Suprapubic skin (tissue), 4 donors: ENCODE measurements around the gene SCAMP5. TPM values are rescaled to one million over a fixed set of nuclear protein-coding genes. Genes with fewer than 3 reads are reported as not detected.

ENCODE experiments used
- DNase-seq, 2 donors: peaks; one replicate each; pipeline ENCODE4 v3.0.0-alpha.2; 2019; ENCODE audit warnings: low spot score in 2 of 2
- H3K27ac ChIP-seq: fragments of 200-600 bp; sonication (generic); one replicate; pipeline ENCODE4 v1.5.1; 2019
- H3K27me3 ChIP-seq: fragments of 200-600 bp; sonication (generic); one replicate; pipeline ENCODE4 v1.5.1; 2019
- H3K36me3 ChIP-seq: fragments of 200-600 bp; sonication (generic); one replicate; pipeline ENCODE4 v1.5.1; 2019
- H3K4me1 ChIP-seq: fragments of 200-600 bp; sonication (generic); one replicate; pipeline ENCODE4 v1.5.1; 2019
- H3K4me3 ChIP-seq: fragments of 200-600 bp; sonication (generic); one replicate; pipeline ENCODE4 v1.5.1; 2019; ENCODE audit warnings: mild to moderate bottlenecking
- H3K9me3 ChIP-seq: fragments of 200-600 bp; sonication (generic); one replicate; pipeline ENCODE4 v1.5.1; 2019
- EP300 ChIP-seq: sonication (generic); formaldehyde crosslinking; IDR thresholded peaks from one replicate; pipeline ENCODE4 v1.6.1; 2017; ENCODE audit warnings: antibody characterized with exemption
- POLR2A ChIP-seq, 2 donors: fragments of 450-650 bp; IDR thresholded peaks; one replicate each; pipeline ENCODE4 v1.6.1; 2017; ENCODE audit warnings: antibody characterized with exemption in 2 of 2, mild to moderate bottlenecking in 2 of 2, moderate library complexity in 2 of 2
- POLR2AphosphoS5 ChIP-seq, 3 donors: sonication (generic); formaldehyde crosslinking; IDR thresholded peaks; one replicate each; pipeline ENCODE4 v1.6.1; 2017; ENCODE audit warnings: antibody characterized with exemption in 3 of 3
- WGBS: methylation state at CpG from one replicate; pipeline ENCODE4 v1.1.5; 2018; 5-methylcytosine and 5-hydroxymethylcytosine counted together
- total RNA-seq, 4 donors: library from RNA; depleted of rRNA; stranded (reverse); fragments of >200 nt; gene quantifications; one replicate each; pipeline ENCODE4 v1.1.0, GENCODE V29; 2016
- TF ChIP-seq, protein P1 (sequence below), 2 donors: fragments of 200-600 bp in 1 of 2; fragments of 450-650 bp in 1 of 2; sonication (generic) in 1 of 2; IDR thresholded peaks; one replicate each; pipeline ENCODE4 v1.5.1; 2016 to 2019; ENCODE audit warnings: antibody characterized with exemption in 2 of 2, mild to moderate bottlenecking in 1 of 2, moderate library complexity in 1 of 2

The SCAMP5 gene
- total RNA-seq, 4 donors from 2014 or later = 0.53 to 4.5 (median 2.7) TPM

DNA sequence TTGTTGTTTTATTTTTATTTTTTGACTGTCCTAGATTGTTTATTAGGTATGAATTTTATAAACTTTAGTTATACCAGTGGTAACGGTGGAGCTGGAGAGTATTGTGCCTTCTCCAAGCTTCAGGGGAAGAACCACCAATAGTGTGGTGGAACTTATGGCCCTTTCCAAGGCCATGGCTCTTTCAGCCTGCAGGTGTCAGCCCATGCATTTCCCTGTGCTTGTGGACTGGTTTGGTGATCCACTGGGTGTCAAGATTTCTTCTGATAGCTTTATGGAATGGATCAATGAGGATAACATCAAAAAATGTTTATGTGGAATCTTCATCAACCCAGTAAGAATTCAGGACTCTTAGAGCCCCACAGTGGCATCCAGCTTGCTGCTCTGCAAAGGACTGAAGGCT lies 19.2 kb upstream of the SCAMP5 start:
- TF ChIP-seq, protein P1, sequence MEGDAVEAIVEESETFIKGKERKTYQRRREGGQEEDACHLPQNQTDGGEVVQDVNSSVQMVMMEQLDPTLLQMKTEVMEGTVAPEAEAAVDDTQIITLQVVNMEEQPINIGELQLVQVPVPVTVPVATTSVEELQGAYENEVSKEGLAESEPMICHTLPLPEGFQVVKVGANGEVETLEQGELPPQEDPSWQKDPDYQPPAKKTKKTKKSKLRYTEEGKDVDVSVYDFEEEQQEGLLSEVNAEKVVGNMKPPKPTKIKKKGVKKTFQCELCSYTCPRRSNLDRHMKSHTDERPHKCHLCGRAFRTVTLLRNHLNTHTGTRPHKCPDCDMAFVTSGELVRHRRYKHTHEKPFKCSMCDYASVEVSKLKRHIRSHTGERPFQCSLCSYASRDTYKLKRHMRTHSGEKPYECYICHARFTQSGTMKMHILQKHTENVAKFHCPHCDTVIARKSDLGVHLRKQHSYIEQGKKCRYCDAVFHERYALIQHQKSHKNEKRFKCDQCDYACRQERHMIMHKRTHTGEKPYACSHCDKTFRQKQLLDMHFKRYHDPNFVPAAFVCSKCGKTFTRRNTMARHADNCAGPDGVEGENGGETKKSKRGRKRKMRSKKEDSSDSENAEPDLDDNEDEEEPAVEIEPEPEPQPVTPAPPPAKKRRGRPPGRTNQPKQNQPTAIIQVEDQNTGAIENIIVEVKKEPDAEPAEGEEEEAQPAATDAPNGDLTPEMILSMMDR (IDR thresholded peaks at IDR 0.05) = no peak
- TF ChIP-seq EP300 (no peak), POLR2AphosphoS5 (IDR thresholded peaks at IDR 0.05) (no peak), POLR2A (IDR thresholded peaks at IDR 0.05) (no peak)
- Histone ChIP-seq H3K9me3 (no peaks in the 10 kb centered on the region), H3K4me1 (no peaks in the 10 kb centered on the region), H3K36me3 (no peaks in the 10 kb centered on the region), H3K4me3 (no peak overlapping the region), H3K27ac (no peak overlapping the region), H3K27me3 (no peaks in the 10 kb centered on the region)
- no peak for DNase-seq
- 76% methylated on average over 1 of the region's 1 CpG for WGBS

DNA sequence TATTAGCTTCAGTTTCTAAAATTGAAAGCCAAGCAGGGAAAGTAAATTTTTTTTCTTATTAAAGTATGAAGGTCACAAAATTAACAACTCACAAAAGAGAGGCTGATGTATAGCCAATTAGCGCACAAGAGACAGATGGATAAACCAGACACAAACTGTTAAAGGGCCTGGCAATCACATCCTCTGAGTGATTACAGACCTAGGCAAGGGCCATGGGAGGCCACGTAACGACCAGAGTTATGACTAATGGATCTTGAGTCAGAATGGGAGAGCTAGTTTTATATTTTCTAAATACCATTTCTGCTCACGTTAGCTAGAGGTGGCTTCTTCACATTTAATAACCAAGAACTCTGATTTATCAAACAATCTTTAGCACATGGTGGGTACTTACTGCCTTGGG lies 17.8 kb upstream of the SCAMP5 start:
- no peaks in the 10 kb centered on the region for H3K9me3 ChIP-seq
- no peak for DNase-seq
- WGBS = 56% methylated on average over 4 of the region's 4 CpGs
- H3K4me1 ChIP-seq = no peaks in the 10 kb centered on the region
- no peaks in the 10 kb centered on the region for H3K36me3 ChIP-seq
- no peak overlapping the region for H3K4me3 ChIP-seq
- H3K27ac ChIP-seq = no peak overlapping the region
- TF ChIP-seq, protein P1 (IDR thresholded peaks at IDR 0.05) = no peak
- no peak for TF ChIP-seq POLR2AphosphoS5 (IDR thresholded peaks at IDR 0.05)
- no peak for TF ChIP-seq POLR2A (IDR thresholded peaks at IDR 0.05)
- TF ChIP-seq EP300 = no peak
- no peaks in the 10 kb centered on the region for H3K27me3 ChIP-seq

DNA sequence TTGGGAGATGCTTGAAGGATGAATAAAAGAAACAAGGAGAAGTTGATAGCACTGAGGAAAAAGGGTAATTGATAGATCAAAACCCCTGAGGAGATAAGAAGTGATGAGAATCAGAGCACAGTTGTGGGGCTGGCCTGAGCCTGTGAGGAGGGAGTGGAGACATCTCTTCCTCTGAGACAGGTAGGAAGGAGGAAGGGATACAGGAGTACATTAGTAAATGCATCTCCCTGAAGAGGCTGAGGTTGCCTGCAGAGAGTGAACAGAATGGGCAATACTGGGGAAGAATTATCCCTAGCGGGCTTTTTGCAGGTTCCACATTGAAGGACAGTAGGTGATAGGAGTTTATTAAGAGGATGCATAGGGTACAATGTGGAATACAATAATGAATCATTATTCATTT lies 17.3 kb upstream of the SCAMP5 start:
- H3K4me1 ChIP-seq = no peaks in the 10 kb centered on the region
- TF ChIP-seq POLR2A (IDR thresholded peaks at IDR 0.05) (no peak), POLR2AphosphoS5 (IDR thresholded peaks at IDR 0.05) (no peak), EP300 (no peak)
- TF ChIP-seq, protein P1 (IDR thresholded peaks at IDR 0.05) = no peak
- no peaks in the 10 kb centered on the region for H3K36me3 ChIP-seq
- 90% methylated on average over 1 of the region's 1 CpG for WGBS
- DNase-seq = no peak
- no peak overlapping the region for H3K27ac ChIP-seq
- no peaks in the 10 kb centered on the region for H3K27me3 ChIP-seq
- no peak overlapping the region for H3K4me3 ChIP-seq
- no peaks in the 10 kb centered on the region for H3K9me3 ChIP-seq

DNA sequence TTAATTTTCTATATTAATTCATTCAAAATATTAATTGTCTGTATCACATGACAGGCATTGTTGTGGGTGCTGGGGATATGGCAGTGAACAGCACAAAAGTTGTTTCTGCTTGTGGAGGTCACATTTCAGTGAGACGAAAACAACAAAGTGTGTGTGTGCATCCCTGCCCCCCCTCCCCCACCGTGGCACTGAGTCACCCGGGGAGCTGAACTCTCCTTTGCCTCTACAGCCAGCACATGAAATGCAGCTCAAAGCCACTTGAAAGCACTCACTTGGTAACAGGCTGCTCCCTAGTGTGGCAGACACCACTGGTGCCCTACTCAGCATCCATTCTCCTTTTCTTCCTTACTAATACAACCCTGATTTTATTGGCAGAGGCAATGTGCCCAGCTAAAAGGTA lies 16.9 kb upstream of the SCAMP5 start:
- H3K36me3 ChIP-seq = no peaks in the 10 kb centered on the region
- no peaks in the 10 kb centered on the region for H3K27me3 ChIP-seq
- H3K9me3 ChIP-seq = no peaks in the 10 kb centered on the region
- no peak overlapping the region for H3K4me3 ChIP-seq
- DNase-seq = no peak
- TF ChIP-seq, protein P1 (IDR thresholded peaks at IDR 0.05) = no peak
- TF ChIP-seq POLR2A (IDR thresholded peaks at IDR 0.05) (no peak), POLR2AphosphoS5 (IDR thresholded peaks at IDR 0.05) (no peak), EP300 (no peak)
- no peaks in the 10 kb centered on the region for H3K4me1 ChIP-seq
- 31% methylated on average over 3 of the region's 3 CpGs for WGBS
- no peak overlapping the region for H3K27ac ChIP-seq

DNA sequence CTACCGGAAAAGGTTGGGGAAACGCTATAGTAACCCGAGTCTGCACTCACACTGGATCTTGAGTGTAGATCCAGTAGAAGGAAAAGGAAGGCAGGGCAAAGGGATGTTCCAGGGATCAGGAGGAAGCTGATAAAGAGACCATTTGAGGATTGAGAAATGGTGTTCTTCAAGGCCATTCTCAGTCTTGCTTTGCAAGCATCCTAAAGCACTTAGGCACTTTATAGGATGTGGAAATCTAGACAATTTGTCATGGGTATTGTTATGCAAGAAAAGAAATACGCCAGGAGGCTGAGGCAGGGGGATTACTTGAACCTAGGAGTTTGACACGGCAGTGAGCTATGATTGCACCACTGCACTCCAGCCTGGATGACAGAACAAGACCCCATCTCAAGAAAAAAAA lies 13.2 kb upstream of the SCAMP5 start:
- Histone ChIP-seq H3K27ac (no peak overlapping the region), H3K36me3 (no peaks in the 10 kb centered on the region), H3K27me3 (peaks cover 3% of the 10 kb centered on the region), H3K4me1 (no peaks in the 10 kb centered on the region), H3K9me3 (no peaks in the 10 kb centered on the region), H3K4me3 (no peak overlapping the region)
- TF ChIP-seq POLR2A (IDR thresholded peaks at IDR 0.05) = no peak
- TF ChIP-seq, protein P1 (IDR thresholded peaks at IDR 0.05) = no peak
- no peak for TF ChIP-seq EP300
- no peak for TF ChIP-seq POLR2AphosphoS5 (IDR thresholded peaks at IDR 0.05)
- no peak for DNase-seq
- 75% methylated on average over 5 of the region's 5 CpGs for WGBS
